HG02943 (cell line): ENCODE data around the gene APLF.

Source experiments
- ATAC-seq: cut with Tn5 transposase; IDR thresholded peaks from one replicate; pipeline ENCODE4 v1.9.1; 2021; ENCODE audit warnings: mild to moderate bottlenecking, low read depth, moderate library complexity; ENCODE audit not compliant: unreplicated experiment

APLF gene, protein sequence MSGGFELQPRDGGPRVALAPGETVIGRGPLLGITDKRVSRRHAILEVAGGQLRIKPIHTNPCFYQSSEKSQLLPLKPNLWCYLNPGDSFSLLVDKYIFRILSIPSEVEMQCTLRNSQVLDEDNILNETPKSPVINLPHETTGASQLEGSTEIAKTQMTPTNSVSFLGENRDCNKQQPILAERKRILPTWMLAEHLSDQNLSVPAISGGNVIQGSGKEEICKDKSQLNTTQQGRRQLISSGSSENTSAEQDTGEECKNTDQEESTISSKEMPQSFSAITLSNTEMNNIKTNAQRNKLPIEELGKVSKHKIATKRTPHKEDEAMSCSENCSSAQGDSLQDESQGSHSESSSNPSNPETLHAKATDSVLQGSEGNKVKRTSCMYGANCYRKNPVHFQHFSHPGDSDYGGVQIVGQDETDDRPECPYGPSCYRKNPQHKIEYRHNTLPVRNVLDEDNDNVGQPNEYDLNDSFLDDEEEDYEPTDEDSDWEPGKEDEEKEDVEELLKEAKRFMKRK

DNA sequence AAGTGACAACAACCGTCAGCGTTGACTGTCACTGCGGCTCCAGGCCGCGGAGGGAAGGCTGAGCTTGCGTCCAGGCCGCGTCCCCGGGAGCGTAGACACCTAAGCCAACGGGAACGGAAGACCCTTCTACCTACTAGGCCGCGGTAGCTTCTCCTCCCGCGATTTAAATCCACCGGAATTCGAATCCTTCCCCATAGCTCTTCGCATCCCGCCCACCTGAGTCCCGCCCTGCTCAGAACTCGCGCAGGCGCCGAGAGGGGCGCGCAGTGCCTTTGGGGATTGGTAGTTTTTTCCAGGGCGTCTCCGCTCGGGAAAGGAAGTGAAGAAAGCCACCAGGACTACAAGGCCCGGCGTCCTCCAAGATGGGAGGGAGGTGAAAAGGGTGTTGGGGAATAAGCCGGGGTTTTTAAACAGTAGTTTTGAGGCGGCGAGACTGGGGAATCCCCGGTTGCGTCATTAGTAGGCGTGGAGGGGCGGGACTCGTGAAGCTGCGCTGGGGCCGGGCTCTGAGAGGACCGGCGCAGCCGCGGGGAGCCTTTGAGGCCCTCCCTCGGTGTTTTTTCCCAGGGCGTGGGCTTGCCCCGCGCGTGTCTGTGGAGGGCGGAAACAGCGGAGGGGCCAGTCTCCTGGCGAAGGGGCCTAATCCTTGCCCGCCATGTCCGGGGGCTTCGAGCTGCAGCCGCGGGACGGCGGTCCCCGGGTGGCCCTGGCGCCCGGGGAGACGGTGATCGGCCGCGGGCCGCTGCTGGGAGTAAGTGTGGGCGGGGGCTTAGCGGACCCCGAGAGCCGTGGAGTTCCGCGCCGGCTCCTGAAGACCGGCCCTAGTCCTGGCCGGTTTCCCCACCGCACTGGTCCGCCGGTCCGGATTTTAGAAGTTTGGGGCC is at the start of gene APLF, which contains the start of gene FBXO48:
Gene APLF (plus strand): TSS at position 509 of the 884 bp plus-strand sequence. CDS start 147 bp downstream, at position 656.
Gene FBXO48 (minus strand): TSS at position 218 of the 884 bp plus-strand sequence. CDS start 2,149 bp downstream, outside the sequence.
- ATAC-seq, result peak; percentile 98

DNA sequence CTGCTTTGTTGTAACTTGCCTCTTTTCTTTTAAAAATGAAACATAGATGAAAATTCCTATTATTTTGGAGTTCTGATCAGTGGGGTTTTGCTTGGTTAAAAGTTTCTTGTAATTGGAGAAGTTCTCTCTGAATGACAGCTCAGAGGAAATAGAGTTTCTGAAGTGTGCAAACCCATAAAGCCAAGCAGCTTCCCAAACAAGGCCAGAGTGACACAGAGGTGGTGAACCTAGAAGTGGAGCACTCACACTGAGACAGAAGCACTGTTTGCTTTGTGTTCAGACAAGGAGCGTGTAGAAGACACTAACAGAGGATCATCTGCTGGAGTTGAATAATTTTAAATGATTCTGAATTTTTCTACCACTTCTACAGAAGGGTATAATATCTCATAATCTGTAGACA is 49.5 kb upstream of the APLF start:
- ATAC-seq, result no peak

GRCh38 chr2:68418419-68418818 is 49.0 kb upstream of the APLF start:
- ATAC-seq, result no peak

GRCh38 chr2:68418855-68419254 is 48.5 kb upstream of the APLF start:
- ATAC-seq, result no peak

- no peak for ATAC-seq
Measured at GRCh38 chr2:68420254-68420910, 47.0 kb upstream of the APLF start.

DNA sequence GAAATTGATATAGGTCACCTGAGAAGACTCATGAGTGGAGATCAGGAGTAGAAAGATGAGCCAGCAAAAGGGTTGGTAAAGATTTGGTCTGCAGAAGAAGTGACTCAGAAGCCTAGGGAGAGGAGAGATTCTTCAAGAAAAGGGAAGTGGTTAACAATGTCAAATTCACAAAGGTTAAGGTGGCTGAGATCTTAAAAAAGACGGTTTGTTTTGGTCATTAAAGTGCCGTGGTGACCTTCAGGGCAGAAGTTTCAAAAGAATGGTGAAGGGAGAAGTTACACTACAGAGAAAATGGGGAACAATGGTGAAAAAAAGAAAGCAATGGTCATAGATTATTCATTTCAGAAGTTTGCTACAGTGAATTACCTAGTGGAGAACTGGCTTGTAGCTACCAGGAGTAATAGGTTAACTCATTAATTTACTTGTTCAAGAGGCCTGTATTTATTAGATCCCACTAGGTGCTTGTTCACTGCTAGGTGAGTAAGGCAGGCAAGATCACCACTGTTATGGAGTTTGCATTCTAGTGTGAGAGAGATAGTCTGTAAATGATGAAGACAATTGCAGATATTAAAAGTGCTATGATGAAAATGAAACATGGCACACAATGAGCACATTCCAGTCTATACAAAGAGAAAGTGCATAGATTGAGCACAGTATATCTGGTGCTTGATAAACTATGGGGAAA is 43.3 kb upstream of the APLF start:
- ATAC-seq, result peak; percentile 70

- no peak for ATAC-seq
Measured at GRCh38 chr2:68425503-68425902, 41.9 kb upstream of the APLF start.

DNA sequence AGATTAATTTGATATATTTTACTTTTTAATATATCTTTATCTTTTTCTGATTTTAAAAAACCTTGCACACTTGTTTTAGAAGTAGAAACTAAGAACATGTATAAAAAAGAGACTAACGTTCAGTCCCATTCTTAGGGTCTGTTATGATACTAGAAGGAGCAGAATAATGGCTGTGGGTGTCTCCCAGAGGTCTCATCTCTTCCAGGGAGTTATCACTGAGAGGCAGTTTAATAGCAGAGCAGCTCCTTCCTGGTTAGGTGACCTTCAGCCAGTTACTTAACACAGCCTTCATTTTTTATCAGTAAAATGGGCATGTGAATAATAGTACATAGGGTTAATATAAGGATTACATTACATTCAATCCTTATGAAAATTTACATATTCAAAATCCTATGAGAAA is 40.9 kb upstream of the APLF start:
- ATAC-seq, result no peak

GRCh38 chr2:68426848-68427579 is 40.4 kb upstream of the APLF start:
- ATAC-seq, result no peak

DNA sequence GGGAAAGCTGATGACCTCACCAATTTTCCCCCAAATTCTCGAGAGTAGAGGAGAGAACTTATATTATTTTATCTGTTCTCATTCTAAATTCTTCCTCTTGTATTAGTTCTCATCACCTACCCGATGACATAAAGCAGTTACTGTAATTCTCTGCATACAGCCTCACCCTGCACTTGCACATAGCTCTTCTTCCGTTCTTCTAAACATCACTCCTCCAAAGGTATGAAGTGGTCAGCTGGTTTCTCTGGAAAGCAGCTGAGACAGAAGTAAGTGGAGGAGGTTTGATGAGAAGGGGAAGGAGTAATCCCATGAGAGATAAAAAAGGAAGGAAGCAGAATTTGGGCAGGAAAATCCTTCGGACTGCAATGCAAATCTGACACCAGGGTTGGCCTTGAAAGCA is 39.3 kb upstream of the APLF start:
- no peak for ATAC-seq

- ATAC-seq, result no peak
Measured at GRCh38 chr2:68428746-68429145, 38.6 kb upstream of the APLF start.

- ATAC-seq, result no peak
Measured at GRCh38 chr2:68429311-68429826, 38.0 kb upstream of the APLF start.

DNA sequence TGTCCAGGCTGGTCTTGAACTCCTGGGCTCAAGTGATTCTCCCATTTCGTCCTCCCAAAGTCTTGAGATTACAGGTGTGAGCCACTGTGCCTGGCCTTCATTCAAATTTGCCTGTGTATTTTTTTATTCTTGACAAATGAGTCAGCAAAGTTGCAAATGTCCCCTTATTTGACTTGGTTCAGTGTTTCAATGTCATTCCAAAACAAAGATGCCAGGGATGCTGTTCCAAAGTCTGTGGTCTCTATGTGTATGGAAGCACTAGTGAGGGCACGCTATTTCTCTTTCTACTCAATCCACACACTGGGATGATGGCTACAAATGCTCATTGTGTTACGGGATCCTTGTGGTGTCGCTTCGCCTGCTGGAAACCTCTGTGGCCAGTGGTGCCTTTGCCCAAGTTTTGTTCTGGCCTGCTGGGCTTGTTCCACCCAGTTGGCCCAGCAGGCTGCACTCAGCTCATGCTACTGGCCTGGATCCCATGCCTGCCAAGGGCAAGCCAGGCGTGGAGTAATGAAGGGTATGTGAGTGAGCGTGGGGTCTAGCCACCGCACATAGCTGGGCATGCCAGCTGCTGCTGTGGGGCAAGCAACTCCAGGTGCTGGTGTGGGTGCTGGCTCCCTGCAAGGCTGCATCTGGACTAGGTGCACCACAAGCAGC is 35.9 kb upstream of the APLF start:
- no peak for ATAC-seq

GRCh38 chr2:68432696-68433658 is 34.4 kb upstream of the APLF start:
- no peak for ATAC-seq

GRCh38 chr2:68434981-68435380 is 32.4 kb upstream of the APLF start:
- no peak for ATAC-seq

- ATAC-seq, result no peak
Measured at GRCh38 chr2:68435615-68436014, 31.8 kb upstream of the APLF start.

- no peak for ATAC-seq
Measured at GRCh38 chr2:68436270-68436669, 31.1 kb upstream of the APLF start.
